GM12878 (cell line): ENCODE results near the gene ZDHHC5. TPM values are rescaled to one million over a fixed set of nuclear protein-coding genes. Genes with fewer than 3 reads are reported as not detected.

ENCODE experiments used
- ATAC-seq: fragments of 200-7000 bp; cut with Tn5 transposase; 3 replicates; pipeline ENCODE4 v1.9.1; 2020; ENCODE audit warnings: mild to moderate bottlenecking, moderate library complexity
- BruUV-seq: library from RNA; stranded (reverse); fragments of 400-500 nt; replicated peaks from 2 replicates; lab custom pipeline; 2021; lab: Mats Ljungman, UMichigan
- CTCF ChIA-PET: fragments of 300-600 bp; sonication (Branson Sonifier 250); formaldehyde crosslinking; extraction: SDS; loops from one replicate; lab custom pipeline; 2021; ENCODE audit warnings: inconsistent platforms; lab: Yijun Ruan, JAX
- POLR2A ChIA-PET: fragments of 350-600 bp; formaldehyde crosslinking; extraction: SDS; loops from one replicate; lab custom pipeline; 2021; ENCODE audit warnings: inconsistent platforms; lab: Charles Lee
- RAD21 ChIA-PET: fragments of 300-600 bp; sonication (Branson Sonifier 250); formaldehyde crosslinking; loops from one replicate; lab custom pipeline; 2023; ENCODE audit warnings: antibody characterized with exemption; ENCODE audit not compliant: unreplicated experiment; lab: Charles Lee
- SMC1A ChIA-PET: fragments of 300-600 bp; sonication (Branson Sonifier 250); formaldehyde crosslinking; loops from one replicate; lab custom pipeline; 2023; ENCODE audit not compliant: unreplicated experiment, uncharacterized antibody; lab: Charles Lee
- DNase-seq: peaks from one replicate; pipeline ENCODE4 v3.0.0-alpha.2; 2011; ENCODE audit warnings: low read depth, low spot score
- FAIRE-seq: peaks from 3 replicates; lab custom pipeline; 2011; peaks lifted over from hg19 to GRCh38; lab: Jason Lieb, UNC
- H2AFZ ChIP-seq: 2 replicates; pipeline ENCODE4 v1.6.0; 2011; ENCODE audit warnings: low read depth, low read length, control low read depth; ENCODE audit not compliant: control insufficient read depth
- H3K27ac ChIP-seq: 2 replicates; pipeline ENCODE4 v1.5.1; 2011; ENCODE audit warnings: control low read depth; ENCODE audit not compliant: control insufficient read depth, insufficient read depth
- H3K27me3 ChIP-seq, 2 experiments: replicated peaks in 1 of 2; 2 replicates each; pipeline versions ENCODE4 v1.6.0 to v1.6.1; 2011; ENCODE audit warnings: low read length in 1 of 2; ENCODE audit not compliant: control insufficient read depth in 2 of 2, insufficient read depth in 2 of 2
- H3K36me3 ChIP-seq, 2 experiments: 2 replicates each; pipeline ENCODE4 v1.5.1; 2011; ENCODE audit warnings: low read length in 1 of 2; ENCODE audit not compliant: control insufficient read depth in 2 of 2, insufficient read depth in 2 of 2
- H3K4me1 ChIP-seq: 2 replicates; pipeline ENCODE4 v1.6.1; 2011; ENCODE audit warnings: mild to moderate bottlenecking, low read length, moderate library complexity, mixed read lengths; ENCODE audit not compliant: control insufficient read depth, insufficient read depth
- H3K4me2 ChIP-seq: 2 replicates; pipeline ENCODE4 v1.6.0; 2011; ENCODE audit warnings: control low read depth; ENCODE audit not compliant: control insufficient read depth, insufficient read depth
- H3K4me3 ChIP-seq: fragments of 200-600 bp; sonication (generic); 2 replicates; pipeline ENCODE4 v1.5.1; 2016
- H3K79me2 ChIP-seq: 2 replicates; pipeline ENCODE4 v1.6.0; 2011; ENCODE audit warnings: low read length; ENCODE audit not compliant: control insufficient read depth, insufficient read depth
- H3K9ac ChIP-seq: 2 replicates; pipeline ENCODE4 v1.8.0; 2011; ENCODE audit warnings: low read length, control low read depth, mixed read lengths; ENCODE audit not compliant: control insufficient read depth, insufficient read depth
- H3K9me3 ChIP-seq: replicated peaks from 3 replicates; pipeline ENCODE4 v1.5.1; 2011; ENCODE audit warnings: mild to moderate bottlenecking, low read length; ENCODE audit not compliant: control insufficient read depth, insufficient read depth
- H4K20me1 ChIP-seq: 2 replicates; pipeline ENCODE4 v1.6.0; 2011; ENCODE audit not compliant: control insufficient read depth, insufficient read depth
- BCLAF1 ChIP-seq: fragments of 450-650 bp; IDR thresholded peaks from 2 replicates; pipeline ENCODE4 v1.6.1; 2017; ENCODE audit warnings: antibody characterized with exemption, mild to moderate bottlenecking, moderate library complexity
- BHLHE40 ChIP-seq, 2 experiments: fragments of 450-650 bp in 1 of 2; IDR thresholded peaks; 2 replicates each; pipeline ENCODE4 v1.6.1; 2011 to 2017; ENCODE audit warnings: low read depth in 2 of 2, borderline replicate concordance in 1 of 2, improper control_type of control experiment in 1 of 2, low read length in 1 of 2, mild to moderate bottlenecking in 1 of 2
- E4F1 ChIP-seq: fragments of 450-650 bp; IDR thresholded peaks from 2 replicates; pipeline ENCODE4 v1.6.1; 2018; ENCODE audit warnings: borderline replicate concordance, mild to moderate bottlenecking; ENCODE audit not compliant: partially characterized antibody
- HDAC2 ChIP-seq: fragments of 200-600 bp; sonication (generic); IDR thresholded peaks from 2 replicates; pipeline ENCODE4 v1.6.1; 2017
- KAT2A ChIP-seq: conservative IDR thresholded peaks from 2 replicates; pipeline ENCODE4 v1.6.1; 2011; ENCODE audit warnings: low read depth, low read length; ENCODE audit not compliant: control insufficient read depth
- KDM1A ChIP-seq: fragments of 200-600 bp; sonication (generic); IDR thresholded peaks from 2 replicates; pipeline ENCODE4 v1.6.1; 2016; ENCODE audit warnings: borderline replicate concordance
- MAX ChIP-seq: IDR thresholded peaks from 2 replicates; pipeline ENCODE4 v1.6.1; 2012; ENCODE audit warnings: low read depth, low read length, improper control_type of control experiment
- MEF2B ChIP-seq: fragments of 450-650 bp; IDR thresholded peaks from 2 replicates; pipeline ENCODE4 v1.6.1; 2018; ENCODE audit warnings: mild to moderate bottlenecking, moderate library complexity; ENCODE audit not compliant: partially characterized antibody, poor library complexity, severe bottlenecking
- NKRF ChIP-seq: fragments of 450-650 bp; conservative IDR thresholded peaks from 2 replicates; pipeline ENCODE4 v1.6.1; 2017; ENCODE audit warnings: mild to moderate bottlenecking, moderate library complexity
- NRF1 ChIP-seq: conservative IDR thresholded peaks from 2 replicates; pipeline ENCODE4 v1.6.1; 2011; ENCODE audit warnings: mild to moderate bottlenecking, low read depth, low read length, improper control_type of control experiment
- POLR2AphosphoS5 ChIP-seq: IDR thresholded peaks from 2 replicates; pipeline ENCODE4 v1.6.1; 2011; ENCODE audit warnings: mild to moderate bottlenecking, low read length, inconsistent platforms
- RCOR1 ChIP-seq: conservative IDR thresholded peaks from 2 replicates; pipeline ENCODE4 v1.6.1; 2012; ENCODE audit warnings: low read depth, low read length, improper control_type of control experiment
- SP1 ChIP-seq: IDR thresholded peaks from one replicate; pipeline ENCODE4 v1.6.1; 2011; ENCODE audit warnings: low read depth, low read length
- TBL1XR1 ChIP-seq: IDR thresholded peaks from 2 replicates; pipeline ENCODE4 v1.6.1; 2012; ENCODE audit warnings: low read depth, low read length, improper control_type of control experiment
- ZNF217 ChIP-seq: fragments of 450-650 bp; IDR thresholded peaks from 2 replicates; pipeline ENCODE4 v1.6.1; 2017; ENCODE audit warnings: antibody characterized with exemption, mild to moderate bottlenecking
- WGBS: methylation state at CpG from one replicate; pipeline ENCODE4 v1.1.6; 2016; ENCODE audit warnings: low lambda C conversion rate; ENCODE audit not compliant: insufficient replicate concordance, insufficient coverage; ENCODE audit errors: missing lambda C conversion rate; 5-methylcytosine and 5-hydroxymethylcytosine counted together
- in situ Hi-C: fragments of 300-500 bp; cut with MboI; formaldehyde crosslinking; loops from 9 replicates; pipeline ENCODE4 v1.14.3; 2018; ENCODE audit warnings: mixed read lengths
- intact Hi-C: fragments of 100-400 bp; cut with micrococcal nuclease; formaldehyde crosslinking; loops from one replicate; pipeline ENCODE4 v1.14.2; 2022; ENCODE audit not compliant: unreplicated experiment
- polyA plus RNA-seq, 11 experiments: library from polyadenylated mRNA; depleted of rRNA in 4 of 11; unstranded in 6 of 11; stranded (reverse) in 5 of 11; fragments of >200 nt; fragmentation: Nextera tagmentation in 4 of 11; fragmentation: Illumina TruSeq in 1 of 11; extraction: Ambion mirVana in 4 of 11; extraction: Trizol in 1 of 11; gene quantifications; 1 replicate in 1 of 11; 2 replicates in 10 of 11; pipeline versions ENCODE4 v1.2.1 to v1.2.3, GENCODE V29; 2011 to 2016; ENCODE audit warnings: inconsistent platforms in 2 of 11, missing spikeins in 2 of 11, low read depth in 1 of 11
- total RNA-seq, 4 experiments: library from RNA; depleted of rRNA in 3 of 4; stranded (reverse); fragments of >200 nt in 3 of 4; fragmentation: Illumina TruSeq in 1 of 4; extraction: Trizol in 1 of 4; gene quantifications; 2 replicates each; pipeline versions ENCODE4 v1.2.1 to v1.2.3, GENCODE V29; 2013 to 2021

The ZDHHC5 gene
- total and polyA plus RNA-seq, 10 of the 15 experiments (the other 5 are each of a cell fraction or from before 2014, with no cell fraction given): 3.9 to 61.3 (median 37.6) TPM

GRCh38 chr11:57727185-57727584 lies 59.3 kb downstream of the ZDHHC5 start (continued):
- TF ChIP-seq E4F1 (no peak), KDM1A (no peak), MAX (no peak), HDAC2 (no peak), NRF1 (no peak), TBL1XR1 (no peak)

- H3K36me3 ChIP-seq: peaks cover 0 to 1% of the 10 kb centered on the region in 2 experiments; a peak in 1 of 4 replicates
- peak overlapping the region; percentile 6 for H3K27ac ChIP-seq
- no peak overlapping the region for H3K4me3 ChIP-seq
- no peaks in the 10 kb centered on the region for H4K20me1 ChIP-seq
- DNase-seq (no peak), ATAC-seq (peak; percentile 72), FAIRE-seq (no peak)
- no peak overlapping the region for H2AFZ ChIP-seq
- BruUV-seq: no TSS peak
- H3K79me2 ChIP-seq: peaks cover 46% of the 10 kb centered on the region
- in situ Hi-C loops: no loop called here
- intact Hi-C loops: no loop called here
- H3K9me3 ChIP-seq: no peaks in the 10 kb centered on the region
- ChIA-PET POLR2A (interaction anchor here (0.5 to 1.1 kb wide), 4 partner anchors 12 to 847 kb away, joined by 3 read pairs; partner anchors contain the start of genes LPXN and SELENOH), RAD21 (interaction anchor here (0.6 to 1.4 kb wide), 4 partner anchors 22 to 375 kb away, joined by 3 to 7 read pairs (median 4); partner anchors contain the start of gene BTBD18), SMC1A (interaction anchor here (0.9 to 3.7 kb wide), 5 partner anchors 14 to 72 kb away, joined by 3 to 19 read pairs (median 4); no protein-coding TSS in a partner anchor), CTCF (interaction anchor here (1.3 to 2.5 kb wide), 4 partner anchors 15 to 72 kb away, joined by 4 to 11 read pairs (median 4); partner anchors contain the start of gene CTNND1)
- WGBS: 25% methylated on average over 7 of the region's 7 CpGs
- 0 out of 2 replicates have a peak overlapping the region, but pooled peaks have one; percentile 35 for H3K4me2 ChIP-seq
- H3K4me1 ChIP-seq: 0 out of 2 replicates have a peak, but pooled peaks cover 6% of the 10 kb centered on the region
- H3K9ac ChIP-seq: no peak overlapping the region
- no peaks in the 10 kb centered on the region for H3K27me3 ChIP-seq
- TF ChIP-seq ZNF217 (no peak), MEF2B (no peak), BHLHE40 (IDR thresholded peaks at IDR 0.05; ENCODE audit: borderline replicate concordance in 1 of 2, low read depth in 2 of 2, low read length in 1 of 2) (no peak), SP1 (no peak), HDAC2 (no peak), POLR2AphosphoS5 (no peak), KAT2A (no peak), BCLAF1 (no peak), RCOR1 (no peak), NKRF (no peak)
These were observed 60.9 kb downstream of the ZDHHC5 start for GRCh38 chr11:57728829-57729228.
